H1 (cell line): ENCODE data around the gene AOPEP.

Experiments used
- CEBPB ChIP-seq: IDR thresholded peaks from 2 replicates; pipeline ENCODE4 v1.6.1; 2012; ENCODE audit warnings: low read depth, low read length
- CHD2 ChIP-seq: IDR thresholded peaks from 2 replicates; pipeline ENCODE4 v1.6.1; 2012; ENCODE audit warnings: low read length, improper control_type of control experiment
- CREB1 ChIP-seq: IDR thresholded peaks from 2 replicates; pipeline ENCODE4 v1.6.1; 2012; ENCODE audit warnings: inconsistent platforms
- EGR1 ChIP-seq: IDR thresholded peaks from 2 replicates; pipeline ENCODE4 v1.6.1; 2011; ENCODE audit warnings: low read depth, low read length, borderline replicate concordance
- MAFK ChIP-seq: IDR thresholded peaks from 2 replicates; pipeline ENCODE4 v1.6.1; 2012; ENCODE audit warnings: low read depth, mild to moderate bottlenecking, improper control_type of control experiment, low read length
- NANOG ChIP-seq: IDR thresholded peaks from 2 replicates; pipeline ENCODE4 v1.6.1; 2011; ENCODE audit warnings: low read length, low read depth, mild to moderate bottlenecking, inconsistent platforms; ENCODE audit not compliant: insufficient read depth, poor library complexity, severe bottlenecking
- POLR2AphosphoS5 ChIP-seq: IDR thresholded peaks from 2 replicates; pipeline ENCODE4 v1.6.1; 2011; ENCODE audit warnings: low read depth, low read length
- SIN3A ChIP-seq, 2 experiments: IDR thresholded peaks in 1 of 2; conservative IDR thresholded peaks in 1 of 2; 2 replicates each; pipeline ENCODE4 v1.6.1; 2011 to 2012; ENCODE audit warnings: low read length in 2 of 2, improper control_type of control experiment in 1 of 2, low read depth in 1 of 2, mild to moderate bottlenecking in 1 of 2
- TAF1 ChIP-seq: IDR thresholded peaks from 2 replicates; pipeline ENCODE4 v1.6.1; 2011; ENCODE audit warnings: mild to moderate bottlenecking, low read depth, low read length
- TCF12 ChIP-seq: IDR thresholded peaks from 2 replicates; pipeline ENCODE4 v1.6.1; 2011; ENCODE audit warnings: low read depth, mild to moderate bottlenecking, low read length
- USF2 ChIP-seq: IDR thresholded peaks from 2 replicates; pipeline ENCODE4 v1.6.1; 2011; ENCODE audit warnings: low read length, improper control_type of control experiment
- TF ChIP-seq, protein P1 (sequence below), 3 experiments: IDR thresholded peaks; 1 replicate in 2 of 3; 2 replicates in 1 of 3; pipeline versions ENCODE4 v1.5.1 to v1.6.1; 2011; ENCODE audit warnings: low read length in 3 of 3, mild to moderate bottlenecking in 3 of 3, inconsistent platforms in 2 of 3, low read depth in 1 of 3, moderate library complexity in 1 of 3; ENCODE audit not compliant: insufficient read depth in 1 of 3; ENCODE audit errors: control extremely low read depth in 1 of 3

- TF ChIP-seq, protein P1, sequence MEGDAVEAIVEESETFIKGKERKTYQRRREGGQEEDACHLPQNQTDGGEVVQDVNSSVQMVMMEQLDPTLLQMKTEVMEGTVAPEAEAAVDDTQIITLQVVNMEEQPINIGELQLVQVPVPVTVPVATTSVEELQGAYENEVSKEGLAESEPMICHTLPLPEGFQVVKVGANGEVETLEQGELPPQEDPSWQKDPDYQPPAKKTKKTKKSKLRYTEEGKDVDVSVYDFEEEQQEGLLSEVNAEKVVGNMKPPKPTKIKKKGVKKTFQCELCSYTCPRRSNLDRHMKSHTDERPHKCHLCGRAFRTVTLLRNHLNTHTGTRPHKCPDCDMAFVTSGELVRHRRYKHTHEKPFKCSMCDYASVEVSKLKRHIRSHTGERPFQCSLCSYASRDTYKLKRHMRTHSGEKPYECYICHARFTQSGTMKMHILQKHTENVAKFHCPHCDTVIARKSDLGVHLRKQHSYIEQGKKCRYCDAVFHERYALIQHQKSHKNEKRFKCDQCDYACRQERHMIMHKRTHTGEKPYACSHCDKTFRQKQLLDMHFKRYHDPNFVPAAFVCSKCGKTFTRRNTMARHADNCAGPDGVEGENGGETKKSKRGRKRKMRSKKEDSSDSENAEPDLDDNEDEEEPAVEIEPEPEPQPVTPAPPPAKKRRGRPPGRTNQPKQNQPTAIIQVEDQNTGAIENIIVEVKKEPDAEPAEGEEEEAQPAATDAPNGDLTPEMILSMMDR (IDR thresholded peaks at IDR 0.05; ENCODE audit: control extremely low read depth in 1 of 3, insufficient read depth in 1 of 3, low read depth in 1 of 3, low read length in 3 of 3): no peak
- no peak for TF ChIP-seq SIN3A (conservative IDR thresholded peaks at IDR 0.05 in 1 of 2, IDR thresholded peaks at IDR 0.05 in 1 of 2; ENCODE audit: low read depth in 1 of 2, low read length in 2 of 2)
- no peak for TF ChIP-seq CREB1
- TF ChIP-seq CEBPB: no peak
- TF ChIP-seq TCF12: no peak
- no peak for TF ChIP-seq POLR2AphosphoS5
- no peak for TF ChIP-seq EGR1
- TF ChIP-seq TAF1: no peak
- no peak for TF ChIP-seq CHD2
- no peak for TF ChIP-seq MAFK
- no peak for TF ChIP-seq NANOG
- TF ChIP-seq USF2: no peak
Observed at GRCh38 chr9:94956731-94957130, 230.2 kb downstream of the AOPEP start.
